GM12878 (cell line): ENCODE measurements around the gene ETFBKMT. TPM values are rescaled to one million over a fixed set of nuclear protein-coding genes. Genes with fewer than 3 reads are reported as not detected.

Experiments used
- ATAC-seq: fragments of 200-7000 bp; cut with Tn5 transposase; 3 replicates; pipeline ENCODE4 v1.9.1; 2020; ENCODE audit warnings: mild to moderate bottlenecking, moderate library complexity
- BruUV-seq: library from RNA; stranded (reverse); fragments of 400-500 nt; replicated peaks from 2 replicates; lab custom pipeline; 2021; lab: Mats Ljungman, UMichigan
- CTCF ChIA-PET: fragments of 300-600 bp; sonication (Branson Sonifier 250); formaldehyde crosslinking; extraction: SDS; loops from one replicate; lab custom pipeline; 2021; ENCODE audit warnings: inconsistent platforms; lab: Yijun Ruan, JAX
- POLR2A ChIA-PET: fragments of 350-600 bp; formaldehyde crosslinking; extraction: SDS; loops from one replicate; lab custom pipeline; 2021; ENCODE audit warnings: inconsistent platforms; lab: Charles Lee
- RAD21 ChIA-PET: fragments of 300-600 bp; sonication (Branson Sonifier 250); formaldehyde crosslinking; loops from one replicate; lab custom pipeline; 2023; ENCODE audit warnings: antibody characterized with exemption; ENCODE audit not compliant: unreplicated experiment; lab: Charles Lee
- SMC1A ChIA-PET: fragments of 300-600 bp; sonication (Branson Sonifier 250); formaldehyde crosslinking; loops from one replicate; lab custom pipeline; 2023; ENCODE audit not compliant: unreplicated experiment, uncharacterized antibody; lab: Charles Lee
- DNase-seq: peaks from one replicate; pipeline ENCODE4 v3.0.0-alpha.2; 2011; ENCODE audit warnings: low read depth, low spot score
- FAIRE-seq: peaks from 3 replicates; lab custom pipeline; 2011; peaks lifted over from hg19 to GRCh38; lab: Jason Lieb, UNC
- H2AFZ ChIP-seq: 2 replicates; pipeline ENCODE4 v1.6.0; 2011; ENCODE audit warnings: low read depth, low read length, control low read depth; ENCODE audit not compliant: control insufficient read depth
- H3K27ac ChIP-seq: 2 replicates; pipeline ENCODE4 v1.5.1; 2011; ENCODE audit warnings: control low read depth; ENCODE audit not compliant: control insufficient read depth, insufficient read depth
- H3K27me3 ChIP-seq, 2 experiments: replicated peaks in 1 of 2; 2 replicates each; pipeline versions ENCODE4 v1.6.0 to v1.6.1; 2011; ENCODE audit warnings: low read length in 1 of 2; ENCODE audit not compliant: control insufficient read depth in 2 of 2, insufficient read depth in 2 of 2
- H3K36me3 ChIP-seq, 2 experiments: 2 replicates each; pipeline ENCODE4 v1.5.1; 2011; ENCODE audit warnings: low read length in 1 of 2; ENCODE audit not compliant: control insufficient read depth in 2 of 2, insufficient read depth in 2 of 2
- H3K4me1 ChIP-seq: 2 replicates; pipeline ENCODE4 v1.6.1; 2011; ENCODE audit warnings: mild to moderate bottlenecking, low read length, moderate library complexity, mixed read lengths; ENCODE audit not compliant: control insufficient read depth, insufficient read depth
- H3K4me2 ChIP-seq: 2 replicates; pipeline ENCODE4 v1.6.0; 2011; ENCODE audit warnings: control low read depth; ENCODE audit not compliant: control insufficient read depth, insufficient read depth
- H3K4me3 ChIP-seq: fragments of 200-600 bp; sonication (generic); 2 replicates; pipeline ENCODE4 v1.5.1; 2016
- H3K79me2 ChIP-seq: 2 replicates; pipeline ENCODE4 v1.6.0; 2011; ENCODE audit warnings: low read length; ENCODE audit not compliant: control insufficient read depth, insufficient read depth
- H3K9ac ChIP-seq: 2 replicates; pipeline ENCODE4 v1.8.0; 2011; ENCODE audit warnings: low read length, control low read depth, mixed read lengths; ENCODE audit not compliant: control insufficient read depth, insufficient read depth
- H3K9me3 ChIP-seq: replicated peaks from 3 replicates; pipeline ENCODE4 v1.5.1; 2011; ENCODE audit warnings: mild to moderate bottlenecking, low read length; ENCODE audit not compliant: control insufficient read depth, insufficient read depth
- H4K20me1 ChIP-seq: 2 replicates; pipeline ENCODE4 v1.6.0; 2011; ENCODE audit not compliant: control insufficient read depth, insufficient read depth
- ATF7 ChIP-seq: fragments of 450-650 bp; IDR thresholded peaks from 2 replicates; pipeline ENCODE4 v1.6.1; 2016; ENCODE audit warnings: low read depth, mild to moderate bottlenecking
- CHD1 ChIP-seq: IDR thresholded peaks from 2 replicates; pipeline ENCODE4 v1.6.1; 2012; ENCODE audit warnings: low read depth, low read length, improper control_type of control experiment
- DPF2 ChIP-seq: fragments of 450-650 bp; IDR thresholded peaks from 2 replicates; pipeline ENCODE4 v1.6.1; 2017; ENCODE audit warnings: mild to moderate bottlenecking
- EP300 ChIP-seq, 2 experiments: fragments of 150-350 bp in 1 of 2; IDR thresholded peaks; 2 replicates each; pipeline ENCODE4 v1.6.1; 2011 to 2012; ENCODE audit warnings: low read depth in 2 of 2, low read length in 2 of 2, borderline replicate concordance in 1 of 2, improper control_type of control experiment in 1 of 2, inconsistent platforms in 1 of 2; ENCODE audit not compliant: control insufficient read depth in 1 of 2
- FOXM1 ChIP-seq: IDR thresholded peaks from 2 replicates; pipeline ENCODE4 v1.6.1; 2012; ENCODE audit warnings: low read depth, mild to moderate bottlenecking, inconsistent platforms, low read length, moderate library complexity
- HDGF ChIP-seq: fragments of 450-650 bp; IDR thresholded peaks from 2 replicates; pipeline ENCODE4 v1.6.1; 2016; ENCODE audit warnings: antibody characterized with exemption
- IKZF1 ChIP-seq: fragments of 450-650 bp; conservative IDR thresholded peaks from 2 replicates; pipeline ENCODE4 v1.6.1; 2017; ENCODE audit warnings: antibody characterized with exemption, mild to moderate bottlenecking
- IRF5 ChIP-seq: fragments of 450-650 bp; IDR thresholded peaks from 2 replicates; pipeline ENCODE4 v1.6.1; 2017; ENCODE audit warnings: borderline replicate concordance
- KAT2A ChIP-seq: conservative IDR thresholded peaks from 2 replicates; pipeline ENCODE4 v1.6.1; 2011; ENCODE audit warnings: low read depth, low read length; ENCODE audit not compliant: control insufficient read depth
- KDM1A ChIP-seq: fragments of 200-600 bp; sonication (generic); IDR thresholded peaks from 2 replicates; pipeline ENCODE4 v1.6.1; 2016; ENCODE audit warnings: borderline replicate concordance
- MEF2A ChIP-seq: IDR thresholded peaks from 2 replicates; pipeline ENCODE4 v1.6.1; 2011; ENCODE audit warnings: low read depth, mild to moderate bottlenecking, low read length, moderate library complexity; ENCODE audit not compliant: insufficient read depth
- MEF2B ChIP-seq: fragments of 450-650 bp; IDR thresholded peaks from 2 replicates; pipeline ENCODE4 v1.6.1; 2018; ENCODE audit warnings: mild to moderate bottlenecking, moderate library complexity; ENCODE audit not compliant: partially characterized antibody, poor library complexity, severe bottlenecking
- MTA2 ChIP-seq: fragments of 450-650 bp; IDR thresholded peaks from 2 replicates; pipeline ENCODE4 v1.6.1; 2016; ENCODE audit warnings: low read depth, mild to moderate bottlenecking, moderate library complexity
- MTA3 ChIP-seq: IDR thresholded peaks from 2 replicates; pipeline ENCODE4 v1.6.1; 2012; ENCODE audit warnings: low read length, inconsistent platforms, borderline replicate concordance
- RBBP5 ChIP-seq: fragments of 200-600 bp; sonication (generic); conservative IDR thresholded peaks from 2 replicates; pipeline ENCODE4 v1.6.1; 2016
- RCOR1 ChIP-seq: conservative IDR thresholded peaks from 2 replicates; pipeline ENCODE4 v1.6.1; 2012; ENCODE audit warnings: low read depth, low read length, improper control_type of control experiment
- RELA ChIP-seq: fragments of 450-650 bp; IDR thresholded peaks from 2 replicates; pipeline ENCODE4 v1.8.0; 2014; ENCODE audit warnings: borderline replicate concordance; ENCODE audit not compliant: partially characterized antibody
- RELB ChIP-seq: fragments of 450-650 bp; IDR thresholded peaks from 2 replicates; pipeline ENCODE4 v1.6.1; 2017; ENCODE audit warnings: low read depth, mild to moderate bottlenecking, moderate library complexity
- SPI1 ChIP-seq: IDR thresholded peaks from 2 replicates; pipeline ENCODE4 v1.6.1; 2011; ENCODE audit warnings: low read depth, mild to moderate bottlenecking, low read length, moderate library complexity, borderline replicate concordance; ENCODE audit not compliant: insufficient read depth
- SREBF2 ChIP-seq: IDR thresholded peaks from 2 replicates; pipeline ENCODE4 v1.6.1; 2012; ENCODE audit warnings: mild to moderate bottlenecking, low read length
- TAF1 ChIP-seq: IDR thresholded peaks from 2 replicates; pipeline ENCODE4 v1.6.1; 2011; ENCODE audit warnings: mild to moderate bottlenecking, low read depth, low read length, borderline replicate concordance
- TCF7 ChIP-seq: IDR thresholded peaks from 2 replicates; pipeline ENCODE4 v1.6.1; 2014; ENCODE audit warnings: antibody characterized with exemption, borderline replicate concordance
- YY1 ChIP-seq: IDR thresholded peaks from 2 replicates; pipeline ENCODE4 v1.6.1; 2011; ENCODE audit warnings: low read depth, mild to moderate bottlenecking, low read length
- ZNF217 ChIP-seq: fragments of 450-650 bp; IDR thresholded peaks from 2 replicates; pipeline ENCODE4 v1.6.1; 2017; ENCODE audit warnings: antibody characterized with exemption, mild to moderate bottlenecking
- WGBS: methylation state at CpG from one replicate; pipeline ENCODE4 v1.1.6; 2016; ENCODE audit warnings: low lambda C conversion rate; ENCODE audit not compliant: insufficient replicate concordance, insufficient coverage; ENCODE audit errors: missing lambda C conversion rate; 5-methylcytosine and 5-hydroxymethylcytosine counted together
- in situ Hi-C: fragments of 300-500 bp; cut with MboI; formaldehyde crosslinking; loops from 9 replicates; pipeline ENCODE4 v1.14.3; 2018; ENCODE audit warnings: mixed read lengths
- intact Hi-C: fragments of 100-400 bp; cut with micrococcal nuclease; formaldehyde crosslinking; loops from one replicate; pipeline ENCODE4 v1.14.2; 2022; ENCODE audit not compliant: unreplicated experiment
- polyA plus RNA-seq, 11 experiments: library from polyadenylated mRNA; depleted of rRNA in 4 of 11; unstranded in 6 of 11; stranded (reverse) in 5 of 11; fragments of >200 nt; fragmentation: Nextera tagmentation in 4 of 11; fragmentation: Illumina TruSeq in 1 of 11; extraction: Ambion mirVana in 4 of 11; extraction: Trizol in 1 of 11; gene quantifications; 1 replicate in 1 of 11; 2 replicates in 10 of 11; pipeline versions ENCODE4 v1.2.1 to v1.2.3, GENCODE V29; 2011 to 2016; ENCODE audit warnings: inconsistent platforms in 2 of 11, missing spikeins in 2 of 11, low read depth in 1 of 11
- total RNA-seq, 4 experiments: library from RNA; depleted of rRNA in 3 of 4; stranded (reverse); fragments of >200 nt in 3 of 4; fragmentation: Illumina TruSeq in 1 of 4; extraction: Trizol in 1 of 4; gene quantifications; 2 replicates each; pipeline versions ENCODE4 v1.2.1 to v1.2.3, GENCODE V29; 2013 to 2021

Gene ETFBKMT
- total and polyA plus RNA-seq, 10 of the 15 experiments (the other 5 are each of a cell fraction or from before 2014, with no cell fraction given) = 0.25 to 1.1 (median 0.65) TPM

GRCh38 chr12:31687101-31687527, 27.6 kb downstream of the ETFBKMT start:
- in situ Hi-C loops (no loop called here), intact Hi-C loops (loop anchor here (2.0 kb wide), 1 partner anchor 36 kb away; no protein-coding TSS in a partner anchor)
- RAD21 ChIA-PET = interaction anchor here (0.6 to 3.3 kb wide), 15 partner anchors 11 to 625 kb away, joined by 3 to 27 read pairs (median 4); partner anchors contain the start of gene AMN1
- FAIRE-seq (peak; percentile 79), DNase-seq (peak; percentile 66), ATAC-seq (peak; percentile 86)
- POLR2A ChIA-PET = interaction anchor here (0.6 to 1.8 kb wide), 8 partner anchors 42 to 511 kb away, joined by 3 to 13 read pairs (median 5); partner anchors contain the start of gene AMN1
- peaks cover 15% of the 10 kb centered on the region for H3K9me3 ChIP-seq
- CTCF ChIA-PET = interaction anchor here (0.6 to 1.5 kb wide), 5 partner anchors 13 to 625 kb away, joined by 3 to 5 read pairs (median 3); no protein-coding TSS in a partner anchor
- no peaks in the 10 kb centered on the region for H3K36me3 ChIP-seq
- H3K27me3 ChIP-seq = no peaks in the 10 kb centered on the region
- H2AFZ ChIP-seq = peak overlapping the region; percentile 26; the same call in 1 of the 2 replicates
- H3K4me3 ChIP-seq = no peak overlapping the region
- H3K4me1 ChIP-seq = peaks cover 3% of the 10 kb centered on the region; the same call in 1 of the 2 replicates
- SMC1A ChIA-PET = interaction anchor here (0.6 to 3.6 kb wide), 16 partner anchors 10 to 328 kb away, joined by 3 to 20 read pairs (median 6); no protein-coding TSS in a partner anchor
- no TSS peak for BruUV-seq
- no peak overlapping the region for H3K9ac ChIP-seq
- H4K20me1 ChIP-seq = no peaks in the 10 kb centered on the region
- H3K79me2 ChIP-seq = no peaks in the 10 kb centered on the region
- H3K27ac ChIP-seq = peak overlapping the region; percentile 38; the same call in 1 of the 2 replicates
- H3K4me2 ChIP-seq = peak overlapping the region; percentile 63
- 20% methylated on average over 3 of the region's 3 CpGs for WGBS
- TF ChIP-seq MTA3 (no peak), IKZF1 (peak; percentile 76), HDGF (no peak), ATF7 (peak; percentile 18; the same call in 1 of the 2 replicates), SPI1 (peak; percentile 75; the same call in 1 of the 2 replicates), DPF2 (peak; percentile 51; the same call in 1 of the 2 replicates), MEF2A (peak; percentile 80), MTA2 (peak; percentile 69), YY1 (no peak), RELB (peak; percentile 81), ZNF217 (0 out of 2 replicates have a peak, but pooled peaks have one; percentile 44), RCOR1 (no peak), CHD1 (no peak), IRF5 (no peak), KAT2A (no peak), MEF2B (peak; percentile 76), RBBP5 (no peak), FOXM1 (no peak), KDM1A (no peak), SREBF2 (no peak), TAF1 (no peak), EP300 (IDR thresholded peaks at IDR 0.05; ENCODE audit: borderline replicate concordance in 1 of 2, control insufficient read depth in 1 of 2, low read depth in 2 of 2, low read length in 2 of 2) (peak; percentile 49 to 59; a peak in 2 of 4 replicates), RELA (no peak), TCF7 (no peak)
